Tibial nerve (tissue), 3 donors: Measurements from ENCODE around the gene DYNC1H1.

ENCODE experiments used
- POLR2A ChIP-seq, 2 donors: fragments of 450-650 bp; IDR thresholded peaks; one replicate each; pipeline ENCODE4 v1.6.1; 2017; ENCODE audit warnings: antibody characterized with exemption in 2 of 2, mild to moderate bottlenecking in 2 of 2, moderate library complexity in 2 of 2
- TF ChIP-seq, protein P1 (sequence below), 5 experiments: fragments of 200-600 bp in 3 of 5; fragments of 450-650 bp in 2 of 5; sonication (generic) in 3 of 5; IDR thresholded peaks; one replicate each; pipeline ENCODE4 v1.5.1; 2016 to 2019; ENCODE audit warnings: antibody characterized with exemption in 5 of 5, mild to moderate bottlenecking in 3 of 5, moderate library complexity in 2 of 5

GRCh38 chr14:102046337-102047278, 82.2 kb downstream of the DYNC1H1 start:
- TF ChIP-seq, protein P1, sequence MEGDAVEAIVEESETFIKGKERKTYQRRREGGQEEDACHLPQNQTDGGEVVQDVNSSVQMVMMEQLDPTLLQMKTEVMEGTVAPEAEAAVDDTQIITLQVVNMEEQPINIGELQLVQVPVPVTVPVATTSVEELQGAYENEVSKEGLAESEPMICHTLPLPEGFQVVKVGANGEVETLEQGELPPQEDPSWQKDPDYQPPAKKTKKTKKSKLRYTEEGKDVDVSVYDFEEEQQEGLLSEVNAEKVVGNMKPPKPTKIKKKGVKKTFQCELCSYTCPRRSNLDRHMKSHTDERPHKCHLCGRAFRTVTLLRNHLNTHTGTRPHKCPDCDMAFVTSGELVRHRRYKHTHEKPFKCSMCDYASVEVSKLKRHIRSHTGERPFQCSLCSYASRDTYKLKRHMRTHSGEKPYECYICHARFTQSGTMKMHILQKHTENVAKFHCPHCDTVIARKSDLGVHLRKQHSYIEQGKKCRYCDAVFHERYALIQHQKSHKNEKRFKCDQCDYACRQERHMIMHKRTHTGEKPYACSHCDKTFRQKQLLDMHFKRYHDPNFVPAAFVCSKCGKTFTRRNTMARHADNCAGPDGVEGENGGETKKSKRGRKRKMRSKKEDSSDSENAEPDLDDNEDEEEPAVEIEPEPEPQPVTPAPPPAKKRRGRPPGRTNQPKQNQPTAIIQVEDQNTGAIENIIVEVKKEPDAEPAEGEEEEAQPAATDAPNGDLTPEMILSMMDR (IDR thresholded peaks at IDR 0.05) = peak; percentile 36 to 69 (median 50)
- no peak for TF ChIP-seq POLR2A (IDR thresholded peaks at IDR 0.05)
